Caco-2 (cell line): ENCODE results near the gene ME3. TPM values are rescaled to one million over a fixed set of nuclear protein-coding genes. Genes with fewer than 3 reads are reported as not detected.

Experiments used
- BruUV-seq: library from RNA; stranded (reverse); fragments of 400-500 nt; replicated peaks from 2 replicates; lab custom pipeline; 2021; lab: Mats Ljungman, UMichigan
- CTCF ChIA-PET: fragments of 300-600 bp; sonication (Branson Sonifier 250); formaldehyde crosslinking; loops from one replicate; lab custom pipeline; 2022; ENCODE audit warnings: antibody characterized with exemption; lab: Charles Lee
- POLR2A ChIA-PET: fragments of 300-600 bp; sonication (Branson Sonifier 250); formaldehyde crosslinking; loops from one replicate; lab custom pipeline; 2022; ENCODE audit warnings: antibody characterized with exemption; lab: Charles Lee
- DNase-seq, 2 experiments: peaks; one replicate each; pipeline versions ENCODE4 v3.0.0 to v3.0.0-alpha.2; 2020 to 2022
- H3K27me3 ChIP-seq: replicated peaks from 2 replicates; pipeline ENCODE4 v1.6.0; 2011; ENCODE audit warnings: low read length; ENCODE audit not compliant: control insufficient read depth, insufficient read depth
- H3K36me3 ChIP-seq: 2 replicates; pipeline ENCODE4 v1.5.1; 2011; ENCODE audit warnings: low read length; ENCODE audit not compliant: control insufficient read depth, insufficient read depth
- H3K4me1 ChIP-seq: fragments of 250-450 bp; sonication (Bioruptor Pico); 2 replicates; pipeline ENCODE4 v1.5.1; 2020; ENCODE audit warnings: mild to moderate bottlenecking
- H3K4me3 ChIP-seq: 2 replicates; pipeline ENCODE4 v1.5.1; 2011; ENCODE audit warnings: low read depth, mild to moderate bottlenecking, control low read depth, low read length
- H3K9me3 ChIP-seq: fragments of 250-450 bp; sonication (Bioruptor Pico); 2 replicates; pipeline ENCODE4 v1.5.1; 2020; ENCODE audit warnings: mild to moderate bottlenecking, moderate library complexity
- H3K27ac Mint-ChIP-seq: one replicate; pipeline ENCODE4 v1.8.0; 2022; ENCODE audit warnings: mixed read lengths; ENCODE audit not compliant: unreplicated experiment
- H3K27me3 Mint-ChIP-seq: one replicate; pipeline ENCODE4 v1.8.0; 2022; ENCODE audit warnings: mixed read lengths; ENCODE audit not compliant: insufficient read depth, unreplicated experiment
- H3K36me3 Mint-ChIP-seq: one replicate; pipeline ENCODE4 v1.8.0; 2022; ENCODE audit warnings: mild to moderate bottlenecking, mixed read lengths; ENCODE audit not compliant: insufficient read depth, unreplicated experiment
- H3K4me1 Mint-ChIP-seq: one replicate; pipeline ENCODE4 v1.8.0; 2022; ENCODE audit warnings: low read depth, mixed read lengths; ENCODE audit not compliant: unreplicated experiment
- H3K4me3 Mint-ChIP-seq: one replicate; pipeline ENCODE4 v1.8.0; 2022; ENCODE audit warnings: mild to moderate bottlenecking, moderate library complexity, mixed read lengths; ENCODE audit not compliant: unreplicated experiment
- H3K9me3 Mint-ChIP-seq: one replicate; pipeline ENCODE4 v1.8.0; 2022; ENCODE audit warnings: mixed read lengths; ENCODE audit not compliant: unreplicated experiment
- intact Hi-C: fragments of 100-400 bp; cut with micrococcal nuclease; formaldehyde crosslinking; loops from one replicate; pipeline ENCODE4 v1.10.0; 2022; ENCODE audit not compliant: unreplicated experiment
- total RNA-seq: library from RNA; stranded (reverse); gene quantifications from 2 replicates; pipeline ENCODE4 v1.2.3, GENCODE V29; 2022
- TF ChIP-seq, protein P1 (sequence below), 2 experiments: fragments of 200-600 bp in 1 of 2; IDR thresholded peaks; 1 replicate in 1 of 2; 2 replicates in 1 of 2; pipeline versions ENCODE4 v1.5.1 to v1.8.0; 2011 to 2022; ENCODE audit warnings: antibody characterized with exemption in 1 of 2, control low read depth in 1 of 2, inconsistent platforms in 1 of 2, low read depth in 1 of 2, low read length in 1 of 2, mild to moderate bottlenecking in 1 of 2, moderate library complexity in 1 of 2; ENCODE audit not compliant: insufficient read depth in 1 of 2, severe bottlenecking in 1 of 2, unreplicated experiment in 1 of 2

The ME3 gene
- total RNA-seq, 1 experiment from 2014 or later, result 32.8 TPM

DNA sequence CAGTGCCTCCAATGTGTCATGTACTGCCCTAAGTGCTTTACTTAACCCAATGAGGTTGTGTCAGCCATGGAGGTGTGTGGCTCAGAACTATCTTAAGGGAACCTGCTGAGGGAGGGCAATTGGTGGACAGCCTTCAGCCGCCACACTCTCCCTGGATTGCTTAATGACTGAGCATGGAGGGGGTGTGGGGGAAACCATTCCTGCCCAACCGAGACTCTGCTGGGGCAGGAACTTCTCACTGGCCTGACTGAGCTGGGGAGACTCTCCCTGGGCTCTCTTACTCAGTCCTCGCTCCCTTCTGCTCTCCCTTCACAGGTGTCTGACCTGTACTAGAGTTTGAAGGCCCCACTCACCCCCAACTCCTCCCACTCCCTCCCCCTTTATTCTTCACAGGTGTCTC lies 183.0 kb downstream of the ME3 start:
- DNase-seq, result no peak
- 0 out of 2 replicates have a peak, but pooled peaks cover 1% of the 10 kb centered on the region for H3K36me3 ChIP-seq
- no peaks in the 10 kb centered on the region for H3K27me3 ChIP-seq
- ChIA-PET POLR2A (no interaction called here), CTCF (no interaction called here)
- Mint-ChIP-seq H3K9me3 (no peaks in the 10 kb centered on the region), H3K4me3 (no peak overlapping the region), H3K4me1 (peaks cover 51% of the 10 kb centered on the region), H3K27me3 (no peaks in the 10 kb centered on the region), H3K36me3 (peaks cover 5% of the 10 kb centered on the region), H3K27ac (peak overlapping the region; percentile 34)
- intact Hi-C loops, result no loop called here
- no peak overlapping the region for H3K4me3 ChIP-seq
- BruUV-seq, result no TSS peak
- no peaks in the 10 kb centered on the region for H3K9me3 ChIP-seq
- H3K4me1 ChIP-seq, result peaks cover 53% of the 10 kb centered on the region
- TF ChIP-seq, protein P1, sequence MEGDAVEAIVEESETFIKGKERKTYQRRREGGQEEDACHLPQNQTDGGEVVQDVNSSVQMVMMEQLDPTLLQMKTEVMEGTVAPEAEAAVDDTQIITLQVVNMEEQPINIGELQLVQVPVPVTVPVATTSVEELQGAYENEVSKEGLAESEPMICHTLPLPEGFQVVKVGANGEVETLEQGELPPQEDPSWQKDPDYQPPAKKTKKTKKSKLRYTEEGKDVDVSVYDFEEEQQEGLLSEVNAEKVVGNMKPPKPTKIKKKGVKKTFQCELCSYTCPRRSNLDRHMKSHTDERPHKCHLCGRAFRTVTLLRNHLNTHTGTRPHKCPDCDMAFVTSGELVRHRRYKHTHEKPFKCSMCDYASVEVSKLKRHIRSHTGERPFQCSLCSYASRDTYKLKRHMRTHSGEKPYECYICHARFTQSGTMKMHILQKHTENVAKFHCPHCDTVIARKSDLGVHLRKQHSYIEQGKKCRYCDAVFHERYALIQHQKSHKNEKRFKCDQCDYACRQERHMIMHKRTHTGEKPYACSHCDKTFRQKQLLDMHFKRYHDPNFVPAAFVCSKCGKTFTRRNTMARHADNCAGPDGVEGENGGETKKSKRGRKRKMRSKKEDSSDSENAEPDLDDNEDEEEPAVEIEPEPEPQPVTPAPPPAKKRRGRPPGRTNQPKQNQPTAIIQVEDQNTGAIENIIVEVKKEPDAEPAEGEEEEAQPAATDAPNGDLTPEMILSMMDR (IDR thresholded peaks at IDR 0.05; ENCODE audit: insufficient read depth in 1 of 2, low read depth in 1 of 2, low read length in 1 of 2, severe bottlenecking in 1 of 2, unreplicated experiment in 1 of 2), result no peak

DNA sequence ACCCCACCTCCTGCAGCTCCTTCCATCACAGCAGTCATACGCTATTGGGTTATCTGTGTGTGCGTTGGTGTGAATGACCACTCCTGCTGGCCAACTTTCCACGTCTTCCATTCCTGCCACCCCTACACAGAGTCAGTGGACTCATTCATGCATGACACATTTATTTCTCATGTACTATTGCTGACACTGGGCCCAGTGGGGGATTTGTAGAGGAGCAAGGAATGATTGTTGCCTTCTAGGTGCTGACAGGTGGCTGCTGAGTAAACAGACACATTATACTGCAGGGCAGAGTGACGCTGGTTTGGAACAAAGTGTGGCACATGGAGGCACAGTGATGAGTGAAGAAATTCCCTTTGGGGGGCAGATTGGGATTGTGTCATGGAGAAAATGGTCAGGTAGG lies 183.9 kb downstream of the ME3 start:
- ChIA-PET CTCF (no interaction called here), POLR2A (no interaction called here)
- Histone ChIP-seq H3K4me1 (peaks cover 62% of the 10 kb centered on the region), H3K36me3 (0 out of 2 replicates have a peak, but pooled peaks cover 1% of the 10 kb centered on the region), H3K27me3 (no peaks in the 10 kb centered on the region), H3K4me3 (no peak overlapping the region), H3K9me3 (no peaks in the 10 kb centered on the region)
- Mint-ChIP-seq H3K9me3 (no peaks in the 10 kb centered on the region), H3K4me1 (peaks cover 59% of the 10 kb centered on the region), H3K4me3 (no peak overlapping the region), H3K27me3 (no peaks in the 10 kb centered on the region), H3K27ac (peak overlapping the region; percentile 4), H3K36me3 (peaks cover 5% of the 10 kb centered on the region)
- no peak for DNase-seq
- BruUV-seq, result no TSS peak
- intact Hi-C loops, result no loop called here
- TF ChIP-seq, protein P1 (IDR thresholded peaks at IDR 0.05; ENCODE audit: insufficient read depth in 1 of 2, low read depth in 1 of 2, low read length in 1 of 2, severe bottlenecking in 1 of 2, unreplicated experiment in 1 of 2), result no peak

DNA sequence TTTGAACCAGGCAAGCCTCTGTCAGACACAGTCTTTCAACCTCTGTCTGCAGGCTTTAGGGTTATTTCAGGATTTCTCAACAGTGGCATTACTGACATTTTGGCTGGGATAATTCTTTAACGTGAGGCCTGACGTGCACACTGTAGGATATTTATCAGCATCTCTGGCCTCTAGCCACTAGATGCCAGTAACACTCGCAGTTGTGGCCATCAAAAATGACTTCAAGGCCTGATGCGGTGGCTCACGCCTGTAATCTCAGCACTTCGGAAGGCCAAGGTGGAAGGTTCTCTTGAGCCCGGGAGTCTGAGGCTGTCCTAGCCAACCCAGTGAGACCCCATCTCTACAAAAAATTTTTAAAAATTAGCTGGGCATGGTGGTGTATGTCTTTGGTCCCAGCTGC lies 184.7 kb downstream of the ME3 start:
- TF ChIP-seq, protein P1 (IDR thresholded peaks at IDR 0.05; ENCODE audit: insufficient read depth in 1 of 2, low read depth in 1 of 2, low read length in 1 of 2, severe bottlenecking in 1 of 2, unreplicated experiment in 1 of 2), result peak in 1 of 2 experiments; percentile 12
- H3K4me1 Mint-ChIP-seq, result peaks cover 67% of the 10 kb centered on the region
- peaks cover 5% of the 10 kb centered on the region for H3K36me3 Mint-ChIP-seq
- Histone ChIP-seq H3K9me3 (no peaks in the 10 kb centered on the region), H3K4me3 (no peak overlapping the region), H3K27me3 (no peaks in the 10 kb centered on the region), H3K36me3 (no peaks in the 10 kb centered on the region), H3K4me1 (peaks cover 71% of the 10 kb centered on the region)
- no peak overlapping the region for H3K4me3 Mint-ChIP-seq
- no TSS peak for BruUV-seq
- no peaks in the 10 kb centered on the region for H3K27me3 Mint-ChIP-seq
- POLR2A ChIA-PET, result no interaction called here
- H3K9me3 Mint-ChIP-seq, result no peaks in the 10 kb centered on the region
- DNase-seq, result no peak
- CTCF ChIA-PET, result no interaction called here
- no peak overlapping the region for H3K27ac Mint-ChIP-seq
- intact Hi-C loops, result no loop called here
